Caco-2 (cell line): ENCODE data around the gene AMOTL2. TPM values are rescaled to one million over a fixed set of nuclear protein-coding genes. Genes with fewer than 3 reads are reported as not detected.

Experiments used
- BruUV-seq: library from RNA; stranded (reverse); fragments of 400-500 nt; replicated peaks from 2 replicates; lab custom pipeline; 2021; lab: Mats Ljungman, UMichigan
- CTCF ChIA-PET: fragments of 300-600 bp; sonication (Branson Sonifier 250); formaldehyde crosslinking; loops from one replicate; lab custom pipeline; 2022; ENCODE audit warnings: antibody characterized with exemption; lab: Charles Lee
- POLR2A ChIA-PET: fragments of 300-600 bp; sonication (Branson Sonifier 250); formaldehyde crosslinking; loops from one replicate; lab custom pipeline; 2022; ENCODE audit warnings: antibody characterized with exemption; lab: Charles Lee
- DNase-seq, 2 experiments: peaks; one replicate each; pipeline versions ENCODE4 v3.0.0 to v3.0.0-alpha.2; 2020 to 2022
- H3K27me3 ChIP-seq: replicated peaks from 2 replicates; pipeline ENCODE4 v1.6.0; 2011; ENCODE audit warnings: low read length; ENCODE audit not compliant: control insufficient read depth, insufficient read depth
- H3K36me3 ChIP-seq: 2 replicates; pipeline ENCODE4 v1.5.1; 2011; ENCODE audit warnings: low read length; ENCODE audit not compliant: control insufficient read depth, insufficient read depth
- H3K4me1 ChIP-seq: fragments of 250-450 bp; sonication (Bioruptor Pico); 2 replicates; pipeline ENCODE4 v1.5.1; 2020; ENCODE audit warnings: mild to moderate bottlenecking
- H3K4me3 ChIP-seq: 2 replicates; pipeline ENCODE4 v1.5.1; 2011; ENCODE audit warnings: low read depth, mild to moderate bottlenecking, control low read depth, low read length
- H3K9me3 ChIP-seq: fragments of 250-450 bp; sonication (Bioruptor Pico); 2 replicates; pipeline ENCODE4 v1.5.1; 2020; ENCODE audit warnings: mild to moderate bottlenecking, moderate library complexity
- H3K27ac Mint-ChIP-seq: one replicate; pipeline ENCODE4 v1.8.0; 2022; ENCODE audit warnings: mixed read lengths; ENCODE audit not compliant: unreplicated experiment
- H3K27me3 Mint-ChIP-seq: one replicate; pipeline ENCODE4 v1.8.0; 2022; ENCODE audit warnings: mixed read lengths; ENCODE audit not compliant: insufficient read depth, unreplicated experiment
- H3K36me3 Mint-ChIP-seq: one replicate; pipeline ENCODE4 v1.8.0; 2022; ENCODE audit warnings: mild to moderate bottlenecking, mixed read lengths; ENCODE audit not compliant: insufficient read depth, unreplicated experiment
- H3K4me1 Mint-ChIP-seq: one replicate; pipeline ENCODE4 v1.8.0; 2022; ENCODE audit warnings: low read depth, mixed read lengths; ENCODE audit not compliant: unreplicated experiment
- H3K4me3 Mint-ChIP-seq: one replicate; pipeline ENCODE4 v1.8.0; 2022; ENCODE audit warnings: mild to moderate bottlenecking, moderate library complexity, mixed read lengths; ENCODE audit not compliant: unreplicated experiment
- H3K9me3 Mint-ChIP-seq: one replicate; pipeline ENCODE4 v1.8.0; 2022; ENCODE audit warnings: mixed read lengths; ENCODE audit not compliant: unreplicated experiment
- intact Hi-C: fragments of 100-400 bp; cut with micrococcal nuclease; formaldehyde crosslinking; loops from one replicate; pipeline ENCODE4 v1.10.0; 2022; ENCODE audit not compliant: unreplicated experiment
- total RNA-seq: library from RNA; stranded (reverse); gene quantifications from 2 replicates; pipeline ENCODE4 v1.2.3, GENCODE V29; 2022
- TF ChIP-seq, protein P1 (sequence below), 2 experiments: fragments of 200-600 bp in 1 of 2; IDR thresholded peaks; 1 replicate in 1 of 2; 2 replicates in 1 of 2; pipeline versions ENCODE4 v1.5.1 to v1.8.0; 2011 to 2022; ENCODE audit warnings: antibody characterized with exemption in 1 of 2, control low read depth in 1 of 2, inconsistent platforms in 1 of 2, low read depth in 1 of 2, low read length in 1 of 2, mild to moderate bottlenecking in 1 of 2, moderate library complexity in 1 of 2; ENCODE audit not compliant: insufficient read depth in 1 of 2, severe bottlenecking in 1 of 2, unreplicated experiment in 1 of 2

The AMOTL2 gene
- total RNA-seq, 1 experiment from 2014 or later: 271 TPM

DNA sequence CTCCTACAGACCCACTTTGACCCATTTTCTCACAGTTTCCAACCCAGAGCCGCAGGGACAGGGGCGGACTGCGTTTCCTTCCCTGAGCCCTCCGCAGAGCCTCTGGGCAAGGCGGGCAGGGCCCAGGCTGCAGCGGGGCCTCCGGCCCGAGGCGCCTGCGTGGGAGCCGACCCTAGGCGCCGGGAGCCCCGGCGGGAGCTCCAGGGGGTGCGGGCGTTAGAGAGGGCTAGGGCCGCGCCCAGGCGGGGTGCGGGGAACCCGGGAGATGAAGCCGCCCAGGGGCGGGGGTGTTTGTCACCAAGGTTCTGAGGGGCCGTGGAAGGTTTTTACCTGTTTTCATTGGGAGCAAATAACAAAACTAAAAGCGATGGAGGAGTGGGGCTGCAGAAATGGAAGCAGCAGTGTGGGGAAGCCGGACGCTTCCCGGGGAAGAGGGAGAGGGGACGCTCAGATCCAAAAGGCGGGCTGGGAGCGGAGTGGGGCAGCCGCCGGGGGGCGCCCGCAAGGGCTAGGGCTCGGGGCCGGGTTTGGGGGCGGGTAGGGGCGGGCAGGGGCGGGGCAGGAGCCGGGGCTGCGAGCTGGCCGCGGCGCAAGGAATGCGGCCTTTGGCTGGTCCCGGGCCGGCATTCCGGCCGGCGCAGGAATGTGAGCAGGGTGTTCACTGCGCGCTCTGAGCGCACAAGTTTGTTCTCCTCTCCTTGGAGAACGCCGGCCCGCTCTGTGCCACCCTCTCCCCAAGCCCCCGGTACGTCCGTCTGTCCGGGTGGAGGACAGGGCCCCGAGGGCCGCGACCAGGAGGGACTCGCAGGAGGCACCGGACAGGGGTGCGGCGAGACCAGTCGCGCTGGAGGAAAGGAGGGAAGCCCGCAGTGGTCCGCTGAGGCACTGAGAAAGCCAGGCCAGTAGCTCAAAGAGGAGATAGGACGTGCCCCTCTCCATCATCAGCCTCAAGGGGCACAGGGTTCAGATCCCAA lies 61.1 kb downstream of the AMOTL2 start:
- BruUV-seq: TSS peak; percentile 42
- intact Hi-C loops: no loop called here
- Histone ChIP-seq H3K27me3 (no peaks in the 10 kb centered on the region), H3K36me3 (no peaks in the 10 kb centered on the region), H3K9me3 (no peaks in the 10 kb centered on the region), H3K4me3 (no peak overlapping the region), H3K4me1 (peaks cover 76% of the 10 kb centered on the region)
- H3K9me3 Mint-ChIP-seq: no peaks in the 10 kb centered on the region
- peak in 1 of 2 experiments; percentile 35 for DNase-seq
- H3K36me3 Mint-ChIP-seq: no peaks in the 10 kb centered on the region
- CTCF ChIA-PET: interaction anchor here (1.5 kb wide), 1 partner anchor 161 kb away, joined by 4 read pairs; no protein-coding TSS in a partner anchor
- POLR2A ChIA-PET: interaction anchor here (1.0 kb wide), 1 partner anchor 61 kb away, joined by 3 read pairs; the partner anchor contains the start of gene AMOTL2
- peak overlapping the region; percentile 92 for H3K27ac Mint-ChIP-seq
- peak overlapping the region; percentile 60 for H3K4me3 Mint-ChIP-seq
- TF ChIP-seq, protein P1, sequence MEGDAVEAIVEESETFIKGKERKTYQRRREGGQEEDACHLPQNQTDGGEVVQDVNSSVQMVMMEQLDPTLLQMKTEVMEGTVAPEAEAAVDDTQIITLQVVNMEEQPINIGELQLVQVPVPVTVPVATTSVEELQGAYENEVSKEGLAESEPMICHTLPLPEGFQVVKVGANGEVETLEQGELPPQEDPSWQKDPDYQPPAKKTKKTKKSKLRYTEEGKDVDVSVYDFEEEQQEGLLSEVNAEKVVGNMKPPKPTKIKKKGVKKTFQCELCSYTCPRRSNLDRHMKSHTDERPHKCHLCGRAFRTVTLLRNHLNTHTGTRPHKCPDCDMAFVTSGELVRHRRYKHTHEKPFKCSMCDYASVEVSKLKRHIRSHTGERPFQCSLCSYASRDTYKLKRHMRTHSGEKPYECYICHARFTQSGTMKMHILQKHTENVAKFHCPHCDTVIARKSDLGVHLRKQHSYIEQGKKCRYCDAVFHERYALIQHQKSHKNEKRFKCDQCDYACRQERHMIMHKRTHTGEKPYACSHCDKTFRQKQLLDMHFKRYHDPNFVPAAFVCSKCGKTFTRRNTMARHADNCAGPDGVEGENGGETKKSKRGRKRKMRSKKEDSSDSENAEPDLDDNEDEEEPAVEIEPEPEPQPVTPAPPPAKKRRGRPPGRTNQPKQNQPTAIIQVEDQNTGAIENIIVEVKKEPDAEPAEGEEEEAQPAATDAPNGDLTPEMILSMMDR (IDR thresholded peaks at IDR 0.05; ENCODE audit: insufficient read depth in 1 of 2, low read depth in 1 of 2, low read length in 1 of 2, severe bottlenecking in 1 of 2, unreplicated experiment in 1 of 2): no peak
- peaks cover 34% of the 10 kb centered on the region for H3K4me1 Mint-ChIP-seq
- H3K27me3 Mint-ChIP-seq: no peaks in the 10 kb centered on the region

DNA sequence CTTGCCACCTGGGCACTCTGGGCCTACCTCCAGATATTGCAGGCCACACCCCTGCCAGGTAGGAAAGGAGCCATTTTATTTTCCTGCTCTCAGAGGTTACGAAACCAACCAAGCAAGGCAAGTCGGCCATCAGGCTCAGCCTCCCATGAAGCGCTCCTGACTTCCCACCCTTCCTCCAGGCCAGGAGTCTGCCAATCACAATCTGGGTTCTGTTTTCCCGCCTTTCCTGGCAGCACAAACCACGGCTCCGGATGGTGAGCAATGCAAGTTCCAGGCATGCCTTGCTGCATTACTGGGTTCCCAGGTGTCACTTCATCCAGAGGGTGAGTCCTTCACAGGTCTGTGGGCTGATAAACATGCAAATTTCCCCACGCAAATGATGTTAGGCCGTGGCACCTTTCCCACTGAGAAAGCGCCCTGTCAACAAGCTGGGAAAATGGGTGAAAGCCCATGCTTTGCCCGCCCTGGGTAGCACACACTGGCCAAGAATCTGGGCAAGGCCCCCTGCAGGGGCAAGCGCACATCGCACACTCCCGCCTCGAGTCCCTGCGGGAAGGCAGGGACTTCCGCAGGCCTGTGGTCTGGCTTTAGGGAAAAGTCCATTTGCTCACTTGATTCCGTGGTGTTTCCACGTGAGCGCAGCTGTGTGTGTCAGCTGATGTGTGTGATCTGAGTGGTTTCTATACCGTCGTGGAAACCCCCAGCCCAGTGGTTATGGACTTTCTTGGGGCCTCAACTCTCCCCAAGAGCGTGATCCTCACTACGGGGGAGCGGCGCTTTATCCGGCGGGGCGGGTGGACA lies 62.0 kb downstream of the AMOTL2 start:
- Histone ChIP-seq H3K27me3 (no peaks in the 10 kb centered on the region), H3K4me1 (peaks cover 75% of the 10 kb centered on the region), H3K36me3 (no peaks in the 10 kb centered on the region), H3K9me3 (no peaks in the 10 kb centered on the region), H3K4me3 (no peak overlapping the region)
- no peak for DNase-seq
- Mint-ChIP-seq H3K4me1 (peaks cover 37% of the 10 kb centered on the region), H3K4me3 (no peak overlapping the region), H3K27ac (peak overlapping the region; percentile 92), H3K9me3 (no peaks in the 10 kb centered on the region), H3K36me3 (no peaks in the 10 kb centered on the region), H3K27me3 (no peaks in the 10 kb centered on the region)
- intact Hi-C loops: no loop called here
- BruUV-seq: no TSS peak
- ChIA-PET CTCF (interaction anchor here (1.5 kb wide), 1 partner anchor 162 kb away, joined by 4 read pairs; no protein-coding TSS in a partner anchor), POLR2A (no interaction called here)
- TF ChIP-seq, protein P1 (IDR thresholded peaks at IDR 0.05; ENCODE audit: insufficient read depth in 1 of 2, low read depth in 1 of 2, low read length in 1 of 2, severe bottlenecking in 1 of 2, unreplicated experiment in 1 of 2): no peak

DNA sequence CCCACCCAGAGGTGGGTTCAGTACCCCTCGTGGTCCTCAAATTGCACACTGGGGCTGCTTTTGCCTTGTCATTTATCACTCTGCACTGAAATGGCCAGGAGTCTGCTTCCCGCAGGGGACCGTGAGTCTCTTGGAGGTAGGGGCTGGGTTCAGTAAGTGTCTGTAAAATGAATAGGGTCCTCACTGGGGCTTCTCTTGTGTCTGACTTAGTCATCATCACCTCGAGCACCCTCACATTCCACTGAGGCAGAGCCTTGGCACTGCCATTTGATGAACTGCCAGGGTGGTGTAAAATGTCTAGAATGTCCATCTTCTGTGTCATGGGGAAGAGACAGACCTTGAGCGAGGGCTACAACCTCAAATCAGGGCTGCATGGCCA lies 62.6 kb downstream of the AMOTL2 start:
- BruUV-seq: TSS peak; percentile 78
- intact Hi-C loops: no loop called here
- H3K27me3 Mint-ChIP-seq: no peaks in the 10 kb centered on the region

More for the DNA sequence above, 62.6 kb downstream of the AMOTL2 start:
- H3K4me3 Mint-ChIP-seq: no peak overlapping the region
- TF ChIP-seq, protein P1 (IDR thresholded peaks at IDR 0.05; ENCODE audit: insufficient read depth in 1 of 2, low read depth in 1 of 2, low read length in 1 of 2, severe bottlenecking in 1 of 2, unreplicated experiment in 1 of 2): no peak
- no peaks in the 10 kb centered on the region for H3K9me3 Mint-ChIP-seq
- ChIA-PET CTCF (interaction anchor here (0.6 to 0.8 kb wide), 2 partner anchors 46 to 65 kb away, joined by 3 read pairs; no protein-coding TSS in a partner anchor), POLR2A (no interaction called here)
- no peak overlapping the region for H3K4me3 ChIP-seq
- no peaks in the 10 kb centered on the region for H3K36me3 ChIP-seq
- DNase-seq: no peak
- no peaks in the 10 kb centered on the region for H3K9me3 ChIP-seq
- no peaks in the 10 kb centered on the region for H3K36me3 Mint-ChIP-seq
- peaks cover 37% of the 10 kb centered on the region for H3K4me1 Mint-ChIP-seq
- H3K27ac Mint-ChIP-seq: peak overlapping the region; percentile 92
- no peaks in the 10 kb centered on the region for H3K27me3 ChIP-seq
- peaks cover 75% of the 10 kb centered on the region for H3K4me1 ChIP-seq
